Fibroblast of lung (primary cell): ENCODE data around the gene HELLS. TPM values are rescaled to one million over a fixed set of nuclear protein-coding genes. Genes with fewer than 3 reads are reported as not detected.

Source experiments
- DNase-seq, 2 donors: peaks; one replicate each; pipeline versions ENCODE4 v3.0.0 to v3.0.0-alpha.2; 2010; ENCODE audit warnings: low read depth in 2 of 2
- H2AFZ ChIP-seq: 2 replicates; pipeline ENCODE4 v1.5.1; 2012; ENCODE audit warnings: low read length, control low read depth, inconsistent platforms
- H3K27ac ChIP-seq: 2 replicates; pipeline ENCODE4 v1.5.1; 2011; ENCODE audit warnings: low read length, control low read depth; ENCODE audit not compliant: insufficient read depth
- H3K27me3 ChIP-seq: 2 replicates; pipeline ENCODE4 v1.5.1; 2011; ENCODE audit warnings: mild to moderate bottlenecking, low read length; ENCODE audit not compliant: control insufficient read depth, insufficient read depth
- H3K36me3 ChIP-seq: 2 replicates; pipeline ENCODE4 v1.5.1; 2011; ENCODE audit warnings: low read length; ENCODE audit not compliant: control insufficient read depth, insufficient read depth
- H3K4me1 ChIP-seq: 2 replicates; pipeline ENCODE4 v1.5.1; 2011; ENCODE audit warnings: low read length; ENCODE audit not compliant: control insufficient read depth, insufficient read depth; ENCODE audit errors: extremely low read depth
- H3K4me2 ChIP-seq: 2 replicates; pipeline ENCODE4 v1.5.1; 2011; ENCODE audit warnings: low read length, control low read depth; ENCODE audit not compliant: insufficient read depth; ENCODE audit errors: extremely low read depth
- H3K4me3 ChIP-seq, 4 experiments: fragments of 200-600 bp in 1 of 4; sonication (generic) in 1 of 4; replicated peaks in 1 of 4; 2 replicates each; pipeline ENCODE4 v1.5.1; 2011 to 2016; ENCODE audit warnings: low read length in 4 of 4, low read depth in 3 of 4, mild to moderate bottlenecking in 3 of 4, control low read depth in 2 of 4, inconsistent platforms in 1 of 4, mixed read lengths in 1 of 4; ENCODE audit not compliant: insufficient read depth in 1 of 4; ENCODE audit errors: control extremely low read depth in 1 of 4
- H3K79me2 ChIP-seq: 2 replicates; pipeline ENCODE4 v1.5.1; 2012; ENCODE audit warnings: mild to moderate bottlenecking, low read length, inconsistent platforms; ENCODE audit not compliant: control insufficient read depth, insufficient read depth
- H3K9ac ChIP-seq: 2 replicates; pipeline ENCODE4 v1.5.1; 2011; ENCODE audit warnings: mild to moderate bottlenecking, low read length, control low read depth; ENCODE audit not compliant: insufficient read depth
- H3K9me3 ChIP-seq: 2 replicates; pipeline ENCODE4 v1.5.1; 2012; ENCODE audit warnings: low read depth, low read length; ENCODE audit not compliant: control insufficient read depth, insufficient read depth
- H4K20me1 ChIP-seq: 2 replicates; pipeline ENCODE4 v1.5.1; 2011; ENCODE audit warnings: low read length; ENCODE audit not compliant: control insufficient read depth, insufficient read depth; ENCODE audit errors: extremely low read depth
- CTCF ChIP-seq, 2 donors: IDR thresholded peaks in 1 of 2; conservative IDR thresholded peaks in 1 of 2; 1 replicate in 1 of 2; 2 replicates in 1 of 2; pipeline ENCODE4 v1.5.1; 2011 to 2012; ENCODE audit warnings: low read length in 2 of 2, control low read depth in 1 of 2, inconsistent platforms in 1 of 2, low read depth in 1 of 2, mild to moderate bottlenecking in 1 of 2
- EZH2 ChIP-seq: IDR thresholded peaks from 2 replicates; pipeline ENCODE4 v1.5.1; 2012; ENCODE audit warnings: low read length, control low read depth, mild to moderate bottlenecking; ENCODE audit errors: missing control alignments
- polyA plus RNA-seq, 2 donors: library from polyadenylated mRNA; depleted of rRNA in 1 of 2; stranded (reverse) in 1 of 2; unstranded in 1 of 2; fragments of >200 nt; gene quantifications; 2 replicates each; pipeline ENCODE4 v1.2.1, GENCODE V29; 2011 to 2012; ENCODE audit warnings: missing spikeins in 1 of 2
- total RNA-seq: library from RNA; depleted of rRNA; stranded (reverse); fragments of >200 nt; gene quantifications from 2 replicates; pipeline ENCODE4 v1.2.1, GENCODE V29; 2014

Gene HELLS
- total and polyA plus RNA-seq, 2 donors (not counting 1 experiment from before 2014, with no cell fraction given) = 5.6 to 18.3 TPM

- no peak for DNase-seq
- H3K4me1 ChIP-seq = no peaks in the 10 kb centered on the region
Observed at GRCh38 chr10:94571081-94571480, 25.5 kb downstream of the HELLS start.

GRCh38 chr10:94571528-94571927 is 25.9 kb downstream of the HELLS start:
- no peaks in the 10 kb centered on the region for H3K79me2 ChIP-seq
- H3K4me3 ChIP-seq = no peak overlapping the region
- peak; percentile 15 to 52 for DNase-seq
- no peaks in the 10 kb centered on the region for H3K9me3 ChIP-seq
- H2AFZ ChIP-seq = no peak overlapping the region
- no peak overlapping the region for H3K27ac ChIP-seq
- H4K20me1 ChIP-seq = no peaks in the 10 kb centered on the region
- no peak overlapping the region for H3K4me2 ChIP-seq
- H3K4me1 ChIP-seq = no peaks in the 10 kb centered on the region
- peaks cover 1% of the 10 kb centered on the region for H3K36me3 ChIP-seq
- TF ChIP-seq EZH2 (no peak), CTCF (conservative IDR thresholded peaks at IDR 0.05 in 1 of 2, IDR thresholded peaks at IDR 0.05 in 1 of 2; ENCODE audit: low read depth in 1 of 2, low read length in 2 of 2) (no peak)
- H3K27me3 ChIP-seq = no peaks in the 10 kb centered on the region
- H3K9ac ChIP-seq = no peak overlapping the region

More at GRCh38 chr10:94571081-94571480, 25.5 kb downstream of the HELLS start:
- Histone ChIP-seq H3K4me2 (no peak overlapping the region), H3K9me3 (no peaks in the 10 kb centered on the region), H3K27me3 (no peaks in the 10 kb centered on the region), H3K79me2 (no peaks in the 10 kb centered on the region), H3K36me3 (peaks cover 1% of the 10 kb centered on the region), H3K9ac (no peak overlapping the region), H3K27ac (no peak overlapping the region), H3K4me3 (no peak overlapping the region), H4K20me1 (no peaks in the 10 kb centered on the region), H2AFZ (no peak overlapping the region)
- no peak for TF ChIP-seq EZH2
- TF ChIP-seq CTCF (conservative IDR thresholded peaks at IDR 0.05 in 1 of 2, IDR thresholded peaks at IDR 0.05 in 1 of 2; ENCODE audit: low read depth in 1 of 2, low read length in 2 of 2) = no peak

GRCh38 chr10:94578790-94579189 is 33.2 kb downstream of the HELLS start:
- TF ChIP-seq EZH2 (no peak), CTCF (conservative IDR thresholded peaks at IDR 0.05 in 1 of 2, IDR thresholded peaks at IDR 0.05 in 1 of 2; ENCODE audit: low read depth in 1 of 2, low read length in 2 of 2) (no peak)
- H3K4me3 ChIP-seq = no peak overlapping the region
- H3K27ac ChIP-seq = no peak overlapping the region
- no peaks in the 10 kb centered on the region for H3K9me3 ChIP-seq
- H3K27me3 ChIP-seq = no peaks in the 10 kb centered on the region
- DNase-seq = no peak
- no peaks in the 10 kb centered on the region for H3K4me1 ChIP-seq
- no peak overlapping the region for H3K4me2 ChIP-seq
- H3K79me2 ChIP-seq = no peaks in the 10 kb centered on the region
- peaks cover 4% of the 10 kb centered on the region for H3K36me3 ChIP-seq
- H3K9ac ChIP-seq = no peak overlapping the region
- no peaks in the 10 kb centered on the region for H4K20me1 ChIP-seq
- no peak overlapping the region for H2AFZ ChIP-seq
